ENCODE measurements around the gene OOSP4A. TPM values are rescaled to one million over a fixed set of nuclear protein-coding genes. Genes with fewer than 3 reads are reported as not detected.

OOSP4A gene
- polyA plus RNA-seq, 1 experiment: not detected

GRCh38 chr11:59938132-59938531, 25.7 kb upstream of the OOSP4A start, which contains the start of gene OOSP1:
TSS of gene OOSP1 (plus strand) at chr11:59938432. CDS start at chr11:59938455, 23 bp downstream.
- no peaks in the 10 kb centered on the region for H3K36me3 ChIP-seq (ENCODE audit: control insufficient read depth, insufficient read depth, low read length)
- ChIA-PET POLR2A (no interaction called here), CTCF (no interaction called here)
- no peaks in the 10 kb centered on the region for H3K27me3 ChIP-seq (ENCODE audit: control insufficient read depth, insufficient read depth, low read length)
- DNase-seq (ENCODE audit: low read depth): no peak
- no peak within 1 kb of the TSS for H3K4me3 ChIP-seq (ENCODE audit: low read depth, low read length)
- TF ChIP-seq, protein P1, sequence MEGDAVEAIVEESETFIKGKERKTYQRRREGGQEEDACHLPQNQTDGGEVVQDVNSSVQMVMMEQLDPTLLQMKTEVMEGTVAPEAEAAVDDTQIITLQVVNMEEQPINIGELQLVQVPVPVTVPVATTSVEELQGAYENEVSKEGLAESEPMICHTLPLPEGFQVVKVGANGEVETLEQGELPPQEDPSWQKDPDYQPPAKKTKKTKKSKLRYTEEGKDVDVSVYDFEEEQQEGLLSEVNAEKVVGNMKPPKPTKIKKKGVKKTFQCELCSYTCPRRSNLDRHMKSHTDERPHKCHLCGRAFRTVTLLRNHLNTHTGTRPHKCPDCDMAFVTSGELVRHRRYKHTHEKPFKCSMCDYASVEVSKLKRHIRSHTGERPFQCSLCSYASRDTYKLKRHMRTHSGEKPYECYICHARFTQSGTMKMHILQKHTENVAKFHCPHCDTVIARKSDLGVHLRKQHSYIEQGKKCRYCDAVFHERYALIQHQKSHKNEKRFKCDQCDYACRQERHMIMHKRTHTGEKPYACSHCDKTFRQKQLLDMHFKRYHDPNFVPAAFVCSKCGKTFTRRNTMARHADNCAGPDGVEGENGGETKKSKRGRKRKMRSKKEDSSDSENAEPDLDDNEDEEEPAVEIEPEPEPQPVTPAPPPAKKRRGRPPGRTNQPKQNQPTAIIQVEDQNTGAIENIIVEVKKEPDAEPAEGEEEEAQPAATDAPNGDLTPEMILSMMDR (IDR thresholded peaks at IDR 0.05; ENCODE audit: insufficient read depth, low read depth, low read length): no peak

DNA sequence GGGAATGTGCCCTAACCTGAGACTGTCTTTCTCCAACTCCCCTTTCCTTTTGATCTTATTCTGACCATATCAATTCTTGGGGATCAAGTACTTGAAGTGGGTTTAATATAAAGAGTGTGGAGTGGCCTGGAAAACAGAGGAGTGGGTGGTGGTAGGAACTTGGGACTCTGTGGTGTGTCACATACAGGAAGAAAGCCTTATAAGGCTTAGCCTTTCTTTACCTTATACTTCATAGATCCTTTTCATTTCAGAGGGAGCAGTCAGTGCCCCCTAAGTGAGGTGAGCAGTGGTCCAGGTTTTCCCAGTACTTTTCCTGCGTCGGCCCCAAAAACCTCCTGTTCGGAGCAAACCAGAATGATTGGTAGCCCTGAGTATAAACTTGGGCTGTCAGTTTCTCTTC, 25.1 kb upstream of the OOSP4A start:
- ChIA-PET POLR2A (no interaction called here), CTCF (no interaction called here)
- no peak overlapping the region for H3K4me3 ChIP-seq (ENCODE audit: low read depth, low read length)

DNA sequence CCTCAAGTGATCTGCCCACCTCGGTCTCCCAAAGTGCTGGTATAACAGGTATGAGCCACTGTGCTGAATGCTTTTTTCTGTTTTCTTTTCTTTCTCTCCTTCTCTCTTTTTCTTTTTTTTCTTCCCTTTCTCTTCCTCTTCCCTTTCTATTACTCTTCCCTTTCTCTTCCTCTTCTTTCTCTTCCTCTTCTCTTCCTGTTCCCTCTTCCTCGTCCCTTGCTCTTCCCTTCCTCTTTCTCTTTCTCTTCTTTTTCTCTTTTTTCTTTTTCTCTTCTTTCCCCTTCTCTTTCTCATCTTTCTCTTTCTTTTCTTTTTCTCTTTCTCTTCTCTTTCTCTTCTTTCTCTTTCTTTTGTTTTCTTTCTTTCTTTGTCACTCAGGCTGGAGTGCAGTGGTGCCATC, 24.4 kb upstream of the OOSP4A start:
- no peaks in the 10 kb centered on the region for H3K36me3 ChIP-seq (ENCODE audit: control insufficient read depth, insufficient read depth, low read length)
- POLR2A ChIA-PET: no interaction called here
- TF ChIP-seq, protein P1 (IDR thresholded peaks at IDR 0.05; ENCODE audit: insufficient read depth, low read depth, low read length): no peak
- DNase-seq (ENCODE audit: low read depth): no peak
- H3K4me3 ChIP-seq (ENCODE audit: low read depth, low read length): no peak overlapping the region
- CTCF ChIA-PET: no interaction called here
- H3K27me3 ChIP-seq (ENCODE audit: control insufficient read depth, insufficient read depth, low read length): no peaks in the 10 kb centered on the region

More for the DNA sequence above, 25.1 kb upstream of the OOSP4A start:
- H3K36me3 ChIP-seq (ENCODE audit: control insufficient read depth, insufficient read depth, low read length): no peaks in the 10 kb centered on the region
- no peaks in the 10 kb centered on the region for H3K27me3 ChIP-seq (ENCODE audit: control insufficient read depth, insufficient read depth, low read length)
- TF ChIP-seq, protein P1 (IDR thresholded peaks at IDR 0.05; ENCODE audit: insufficient read depth, low read depth, low read length): no peak
- no peak for DNase-seq (ENCODE audit: low read depth)

DNA sequence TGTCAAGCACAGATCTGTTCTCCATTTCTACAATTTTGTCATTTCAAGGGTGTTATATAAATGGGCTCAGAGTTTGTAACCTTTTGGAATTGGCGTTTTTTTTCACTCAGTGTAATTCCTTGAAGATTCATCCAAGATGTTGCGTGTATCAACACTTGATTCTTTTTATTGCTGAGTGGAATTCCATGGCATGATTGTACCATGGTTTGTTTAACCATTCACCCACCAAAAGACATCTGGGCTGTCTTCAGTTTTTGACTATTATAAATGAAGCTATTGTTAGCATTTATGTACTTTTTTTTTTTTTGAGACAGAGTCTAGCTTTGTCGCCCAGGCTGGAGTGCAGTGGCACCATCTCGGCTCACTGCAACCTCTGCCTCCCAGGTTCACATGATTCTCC, 22.7 kb upstream of the OOSP4A start:
- Histone ChIP-seq H3K36me3 (ENCODE audit: control insufficient read depth, insufficient read depth, low read length) (no peaks in the 10 kb centered on the region), H3K4me3 (ENCODE audit: low read depth, low read length) (no peak overlapping the region), H3K27me3 (ENCODE audit: control insufficient read depth, insufficient read depth, low read length) (no peaks in the 10 kb centered on the region)
- DNase-seq (ENCODE audit: low read depth): no peak
- POLR2A ChIA-PET: no interaction called here
- TF ChIP-seq, protein P1 (IDR thresholded peaks at IDR 0.05; ENCODE audit: insufficient read depth, low read depth, low read length): no peak
- CTCF ChIA-PET: no interaction called here

GRCh38 chr11:59943997-59944714, 19.7 kb upstream of the OOSP4A start:
- TF ChIP-seq, protein P1 (IDR thresholded peaks at IDR 0.05; ENCODE audit: insufficient read depth, low read depth, low read length): no peak
- POLR2A ChIA-PET: no interaction called here
- Histone ChIP-seq H3K27me3 (ENCODE audit: control insufficient read depth, insufficient read depth, low read length) (no peaks in the 10 kb centered on the region), H3K4me3 (ENCODE audit: low read depth, low read length) (no peak overlapping the region), H3K36me3 (ENCODE audit: control insufficient read depth, insufficient read depth, low read length) (no peaks in the 10 kb centered on the region)
- no peak for DNase-seq (ENCODE audit: low read depth)
- CTCF ChIA-PET: no interaction called here
